ENCODE measurements around the gene PRRG4.

DNA sequence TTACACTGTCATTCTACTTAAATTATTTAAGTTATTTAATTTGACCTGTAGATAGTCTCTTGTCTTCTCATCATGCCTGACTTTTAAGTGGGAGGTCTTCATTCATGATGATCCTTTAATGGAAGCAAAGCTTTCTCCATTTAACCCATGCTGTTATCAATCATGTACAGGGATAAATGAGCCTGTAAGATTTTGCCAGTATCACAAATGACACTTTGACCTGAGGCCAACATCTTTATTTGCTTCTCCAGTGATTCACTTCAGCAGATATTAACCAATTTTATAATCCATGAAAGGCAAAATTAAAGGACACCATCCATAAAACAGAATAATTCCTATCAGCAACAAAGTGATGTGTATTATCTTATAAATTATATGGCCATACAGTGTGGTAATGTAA lies 42.9 kb upstream of the PRRG4 start:
- TF ChIP-seq POLR2A (IDR thresholded peaks at IDR 0.05) (no peak), POLR2AphosphoS5 (IDR thresholded peaks at IDR 0.05) (no peak)
- TF ChIP-seq, protein P1, sequence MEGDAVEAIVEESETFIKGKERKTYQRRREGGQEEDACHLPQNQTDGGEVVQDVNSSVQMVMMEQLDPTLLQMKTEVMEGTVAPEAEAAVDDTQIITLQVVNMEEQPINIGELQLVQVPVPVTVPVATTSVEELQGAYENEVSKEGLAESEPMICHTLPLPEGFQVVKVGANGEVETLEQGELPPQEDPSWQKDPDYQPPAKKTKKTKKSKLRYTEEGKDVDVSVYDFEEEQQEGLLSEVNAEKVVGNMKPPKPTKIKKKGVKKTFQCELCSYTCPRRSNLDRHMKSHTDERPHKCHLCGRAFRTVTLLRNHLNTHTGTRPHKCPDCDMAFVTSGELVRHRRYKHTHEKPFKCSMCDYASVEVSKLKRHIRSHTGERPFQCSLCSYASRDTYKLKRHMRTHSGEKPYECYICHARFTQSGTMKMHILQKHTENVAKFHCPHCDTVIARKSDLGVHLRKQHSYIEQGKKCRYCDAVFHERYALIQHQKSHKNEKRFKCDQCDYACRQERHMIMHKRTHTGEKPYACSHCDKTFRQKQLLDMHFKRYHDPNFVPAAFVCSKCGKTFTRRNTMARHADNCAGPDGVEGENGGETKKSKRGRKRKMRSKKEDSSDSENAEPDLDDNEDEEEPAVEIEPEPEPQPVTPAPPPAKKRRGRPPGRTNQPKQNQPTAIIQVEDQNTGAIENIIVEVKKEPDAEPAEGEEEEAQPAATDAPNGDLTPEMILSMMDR (IDR thresholded peaks at IDR 0.05) = no peak
